Suppressor macrophage treated with lipopolysaccharide for 4 hours (primary cell): ENCODE results near the gene FBXL16.

ENCODE experiments used
- DNase-seq: peaks from one replicate; pipeline ENCODE4 v3.0.0-alpha.2; 2020

FBXL16 gene

DNA sequence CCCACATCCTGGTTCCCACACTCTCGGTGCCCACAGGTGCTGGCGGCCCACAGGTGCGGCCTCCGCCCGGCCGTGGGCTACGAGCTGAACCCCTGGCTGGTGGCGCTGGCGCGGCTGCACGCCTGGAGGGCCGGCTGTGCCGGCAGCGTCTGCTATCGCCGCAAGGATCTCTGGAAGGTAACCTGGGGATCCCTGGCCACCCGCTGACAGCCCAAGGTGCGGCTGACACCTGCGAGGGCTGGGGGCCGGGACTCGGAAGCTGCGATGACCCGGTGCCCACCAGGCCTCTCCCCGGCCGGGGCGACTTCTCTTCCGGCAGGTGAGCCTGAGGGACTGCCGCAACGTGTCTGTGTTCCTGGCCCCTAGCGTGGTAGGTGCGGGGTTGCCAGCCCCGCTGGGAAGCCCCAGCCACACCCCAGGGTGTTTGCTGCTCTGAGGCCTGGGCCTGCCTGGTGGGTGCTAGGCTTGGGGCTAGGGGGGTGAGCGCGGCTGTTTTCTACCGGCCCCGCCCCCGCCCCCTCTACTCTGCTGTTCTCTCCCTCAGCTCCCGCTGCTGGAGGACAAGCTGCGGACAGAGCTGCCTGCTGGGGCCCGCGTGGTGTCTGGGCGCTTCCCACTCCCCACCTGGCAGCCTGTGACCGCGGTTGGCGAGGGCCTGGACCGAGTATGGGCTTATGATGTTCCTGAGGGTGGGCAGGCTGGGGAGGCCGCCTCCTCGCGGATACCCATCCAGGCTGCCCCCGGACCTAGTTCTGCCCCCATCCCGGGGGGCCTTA lies 16.4 kb upstream of the FBXL16 start:
- no peak for DNase-seq

DNA sequence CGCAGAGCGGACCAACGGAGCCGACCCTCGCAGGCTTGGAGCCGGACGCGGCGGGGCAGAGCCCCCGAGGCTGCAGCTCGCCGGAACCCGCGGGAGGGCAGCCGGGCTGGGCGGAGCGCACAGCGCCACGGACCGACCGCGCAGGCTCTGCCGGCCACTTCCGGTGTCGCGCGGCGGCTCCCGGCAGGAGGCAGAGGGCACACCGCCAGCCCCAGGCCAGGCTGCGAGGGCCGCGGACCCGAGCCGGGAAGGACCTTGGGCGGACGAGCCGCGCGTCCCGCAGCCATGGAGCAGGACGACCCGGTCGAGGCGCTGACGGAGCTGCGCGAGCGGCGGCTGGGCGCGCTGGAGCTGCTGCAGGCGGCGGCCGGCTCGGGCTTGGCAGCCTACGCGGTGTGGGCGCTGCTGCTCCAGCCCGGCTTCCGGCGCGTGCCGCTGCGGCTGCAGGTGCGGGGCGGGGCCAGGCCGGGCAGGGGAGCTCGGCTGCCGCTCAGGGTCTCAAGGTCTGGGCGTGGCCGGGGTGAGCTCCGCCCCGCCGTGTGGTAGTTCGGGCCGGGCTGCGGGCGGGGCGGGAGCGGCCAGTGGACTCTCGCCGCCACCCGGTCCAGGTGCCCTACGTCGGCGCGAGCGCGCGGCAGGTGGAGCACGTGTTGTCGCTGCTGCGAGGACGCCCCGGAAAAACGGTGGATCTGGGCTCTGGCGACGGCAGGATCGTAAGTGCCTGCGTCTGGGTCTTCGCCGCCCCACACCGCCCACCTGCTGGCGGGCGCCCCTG lies 15.6 kb upstream of the FBXL16 start, which contains the start of gene ANTKMT:
Gene ANTKMT, plus strand, starts transcription at position 157 of the 775 bp plus-strand sequence. Its CDS starts 129 bp downstream, at position 286.
- peak; percentile 85 for DNase-seq

DNA sequence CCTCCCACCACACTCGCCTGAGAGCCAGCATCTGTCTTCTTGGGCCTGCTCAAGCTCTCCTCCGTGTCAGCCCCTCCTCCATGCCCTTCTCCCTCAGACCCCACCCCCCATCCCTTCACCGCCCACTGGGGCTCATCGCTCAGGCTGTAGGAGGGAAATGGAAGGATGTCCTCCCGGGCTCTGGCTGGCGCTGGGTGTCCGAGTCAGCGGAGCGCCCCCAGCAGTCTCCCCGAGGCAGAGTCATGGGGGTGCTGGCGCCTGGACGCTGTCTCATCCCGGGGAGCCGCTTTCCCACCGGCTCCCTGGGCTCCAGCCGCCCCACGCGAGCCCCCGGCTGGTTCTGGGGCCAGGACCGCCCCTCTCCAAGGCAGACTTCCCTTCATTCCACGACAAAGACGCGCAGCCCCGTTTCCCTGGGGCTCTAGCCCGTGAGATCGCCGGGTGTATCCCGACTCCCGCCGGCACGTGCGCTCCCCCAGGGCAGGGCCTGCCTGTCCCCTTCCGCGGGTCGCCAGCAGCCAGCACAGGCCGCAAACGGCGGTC lies 14.9 kb upstream of the FBXL16 start:
- DNase-seq = peak; percentile 25

DNA sequence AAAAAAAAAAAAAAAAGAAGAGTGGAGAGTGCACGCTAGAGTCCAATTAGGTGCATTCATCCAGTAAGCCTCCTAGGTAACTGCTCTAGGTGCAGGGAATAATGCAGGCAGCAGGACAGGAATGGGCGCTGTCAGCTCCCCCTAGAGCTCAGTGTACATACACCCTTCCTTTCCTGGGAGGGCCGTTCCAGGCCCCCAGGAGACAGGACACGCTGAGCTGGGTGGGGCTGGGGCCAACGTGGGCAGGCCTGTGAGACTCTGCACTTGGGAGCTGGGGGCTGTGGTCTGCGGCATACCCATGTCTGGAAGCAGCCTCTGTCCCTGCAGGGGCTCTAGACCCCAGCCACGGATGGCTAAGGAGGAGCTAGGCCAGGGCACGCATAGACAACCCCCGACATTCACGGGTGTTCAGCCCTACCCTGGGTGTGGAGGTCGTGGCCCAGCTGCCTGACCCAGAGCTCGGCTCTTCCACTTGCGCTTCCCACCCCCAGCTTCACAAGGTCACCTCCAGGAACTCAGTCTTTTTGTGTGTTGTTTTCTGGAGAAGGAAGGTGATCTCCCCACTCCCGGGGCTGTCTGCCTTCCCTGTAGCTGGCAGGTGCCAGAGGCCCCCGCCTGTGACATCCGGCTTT lies 14.3 kb upstream of the FBXL16 start:
- no peak for DNase-seq

DNA sequence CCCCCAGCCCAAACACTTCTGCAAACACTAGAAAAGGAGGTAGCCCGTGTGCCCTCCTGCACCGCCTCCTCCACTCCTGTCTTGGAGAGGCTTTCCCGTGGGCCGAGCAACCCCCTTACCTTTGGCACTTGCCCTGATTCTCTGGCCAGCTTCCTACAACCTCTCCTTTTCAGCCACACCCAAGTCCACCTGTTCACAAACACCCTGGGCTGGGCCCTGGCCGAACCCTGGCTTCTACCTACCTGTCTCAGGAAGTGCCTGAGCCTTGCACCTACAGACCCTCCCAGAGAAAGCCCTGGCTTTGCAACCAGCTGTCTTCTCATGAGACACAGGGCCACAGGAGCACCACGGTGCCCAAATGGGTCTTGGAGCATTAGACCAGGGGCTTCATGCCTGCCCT lies 13.3 kb upstream of the FBXL16 start:
- DNase-seq = no peak

DNA sequence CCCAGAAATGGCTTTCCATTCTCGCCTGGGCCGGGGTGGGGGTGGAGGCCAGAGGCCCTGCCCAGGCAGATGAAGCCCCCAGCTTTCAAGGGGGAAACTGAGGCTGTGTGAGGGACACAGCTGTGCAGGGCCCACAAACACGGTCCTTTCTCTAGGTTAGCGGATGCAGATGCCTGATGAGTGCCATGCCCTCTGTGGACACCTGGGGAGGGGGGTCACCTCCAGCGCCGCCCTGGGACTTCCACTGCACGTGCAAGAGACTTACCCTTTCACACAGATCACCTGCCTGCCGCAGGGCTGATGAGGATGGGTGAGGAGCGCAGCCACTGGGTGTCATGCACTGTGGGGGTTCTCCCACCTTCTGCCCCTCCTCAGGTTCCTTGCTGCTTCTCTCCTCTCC lies 12.8 kb upstream of the FBXL16 start:
- no peak for DNase-seq

DNA sequence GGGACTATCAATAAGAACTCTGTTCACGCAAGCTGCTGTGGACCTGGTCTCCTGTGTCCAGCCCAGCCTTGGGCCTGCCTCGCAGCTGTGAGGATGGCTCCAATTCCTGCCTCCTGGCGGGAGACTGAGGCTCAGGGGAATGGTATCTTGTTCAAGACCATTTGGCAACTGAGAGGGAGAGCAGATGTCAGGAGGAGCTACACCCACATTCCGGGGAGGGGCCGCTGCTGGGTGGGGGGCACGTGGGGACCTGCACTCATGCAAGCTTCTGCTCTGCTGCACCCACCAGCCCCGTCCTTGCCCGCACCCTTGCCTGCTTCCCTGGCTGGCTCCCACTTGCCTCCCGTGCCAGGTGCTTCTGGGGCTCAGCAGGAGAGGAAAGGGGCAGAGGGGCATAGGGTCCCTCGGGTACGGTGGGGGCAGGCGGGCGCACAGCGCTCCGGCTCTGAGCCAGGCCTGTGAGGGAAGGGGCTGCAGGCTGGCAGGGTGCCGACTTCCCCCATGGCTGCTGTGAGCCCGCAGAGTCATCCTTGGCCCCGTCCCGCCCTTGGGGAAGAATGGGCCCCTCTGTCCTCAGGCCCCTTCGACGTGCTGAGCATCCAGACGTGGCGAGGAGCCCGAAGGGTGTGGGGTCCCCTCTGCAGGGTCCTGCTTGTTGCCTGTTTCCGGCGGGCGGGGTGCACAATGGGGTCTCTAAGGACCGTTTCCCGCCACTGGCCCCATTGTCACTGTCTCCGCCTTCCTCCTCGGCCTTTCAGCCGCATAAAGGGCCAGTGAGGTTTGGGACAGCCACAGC lies 12.0 kb upstream of the FBXL16 start:
- no peak for DNase-seq

DNA sequence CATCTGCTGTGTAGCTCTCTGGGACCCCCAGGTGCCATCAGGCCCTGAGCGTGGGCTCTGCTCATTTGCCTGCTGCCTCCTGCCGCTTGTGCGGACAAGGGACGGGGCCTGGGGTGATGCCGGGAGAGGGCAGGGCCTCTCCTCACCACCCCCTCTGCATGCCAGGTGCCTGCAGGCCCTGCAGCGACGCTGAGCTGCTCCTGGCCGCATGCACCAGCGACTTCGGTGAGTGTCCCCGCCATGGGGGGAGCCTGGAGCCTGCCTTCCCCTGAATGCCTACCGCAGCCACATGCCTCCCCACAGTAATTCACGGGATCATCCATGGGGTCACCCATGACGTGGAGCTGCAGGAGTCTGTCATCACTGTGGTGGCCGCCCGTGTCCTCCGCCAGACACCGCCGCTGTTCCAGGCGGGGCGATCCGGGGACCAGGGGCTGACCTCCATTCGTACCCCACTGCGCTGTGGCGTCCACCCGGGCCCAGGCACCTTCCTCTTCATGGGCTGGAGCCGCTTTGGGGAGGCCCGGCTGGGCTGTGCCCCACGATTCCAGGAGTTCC lies 11.2 kb upstream of the FBXL16 start:
- DNase-seq = no peak

DNA sequence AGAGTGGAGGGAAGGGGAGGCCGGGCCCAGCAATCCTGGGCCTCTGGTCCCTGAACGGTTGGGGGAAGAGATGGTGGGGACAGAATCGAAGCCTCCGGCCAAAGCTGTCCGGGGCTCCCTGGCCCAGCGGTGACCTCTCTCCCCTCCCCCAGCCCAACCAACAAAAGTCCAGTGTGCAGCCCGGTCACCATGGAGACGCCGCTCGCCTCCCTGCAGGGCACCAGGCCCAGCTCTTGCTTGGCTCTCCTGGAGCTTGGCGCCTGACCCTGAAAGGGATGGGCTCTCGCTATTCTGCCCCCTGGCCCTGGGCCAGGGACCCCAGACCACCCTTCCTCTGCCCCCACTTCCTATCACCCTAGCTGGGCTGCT lies 10.6 kb upstream of the FBXL16 start:
- no peak for DNase-seq

DNA sequence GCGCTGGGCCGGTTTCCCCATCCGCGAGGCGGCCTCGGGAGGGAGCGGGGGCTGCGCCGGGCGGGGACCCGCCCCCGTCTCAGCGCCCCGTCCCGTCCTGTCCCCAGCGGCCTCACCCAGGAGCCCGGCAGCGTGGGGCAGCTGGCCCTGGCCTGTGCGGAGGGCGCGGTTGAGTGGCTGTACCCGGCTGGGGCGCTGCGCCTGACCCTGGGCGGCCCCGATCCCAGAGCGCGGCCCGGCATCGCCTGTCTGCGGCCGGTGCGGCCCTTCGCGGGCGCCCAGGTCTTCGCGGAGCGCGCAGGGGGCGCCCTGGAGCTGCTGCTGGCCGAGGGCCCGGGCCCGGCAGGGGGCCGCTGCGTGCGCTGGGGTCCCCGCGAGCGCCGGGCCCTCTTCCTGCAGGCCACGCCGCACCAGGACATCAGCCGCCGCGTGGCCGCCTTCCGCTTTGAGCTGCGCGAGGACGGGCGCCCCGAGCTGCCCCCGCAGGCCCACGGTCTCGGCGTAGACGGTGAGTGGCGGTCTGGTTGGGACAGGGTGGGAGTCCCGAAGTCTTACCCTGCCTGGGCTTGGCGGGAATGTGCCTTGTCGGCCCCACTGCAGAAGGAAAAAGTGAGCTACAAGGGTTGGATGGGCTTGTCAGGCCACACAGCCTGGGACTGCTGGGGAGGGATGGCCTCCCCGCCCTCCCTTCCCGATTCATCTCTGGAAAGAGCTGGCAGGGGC lies 10.0 kb upstream of the FBXL16 start:
- DNase-seq = peak; percentile 29

DNA sequence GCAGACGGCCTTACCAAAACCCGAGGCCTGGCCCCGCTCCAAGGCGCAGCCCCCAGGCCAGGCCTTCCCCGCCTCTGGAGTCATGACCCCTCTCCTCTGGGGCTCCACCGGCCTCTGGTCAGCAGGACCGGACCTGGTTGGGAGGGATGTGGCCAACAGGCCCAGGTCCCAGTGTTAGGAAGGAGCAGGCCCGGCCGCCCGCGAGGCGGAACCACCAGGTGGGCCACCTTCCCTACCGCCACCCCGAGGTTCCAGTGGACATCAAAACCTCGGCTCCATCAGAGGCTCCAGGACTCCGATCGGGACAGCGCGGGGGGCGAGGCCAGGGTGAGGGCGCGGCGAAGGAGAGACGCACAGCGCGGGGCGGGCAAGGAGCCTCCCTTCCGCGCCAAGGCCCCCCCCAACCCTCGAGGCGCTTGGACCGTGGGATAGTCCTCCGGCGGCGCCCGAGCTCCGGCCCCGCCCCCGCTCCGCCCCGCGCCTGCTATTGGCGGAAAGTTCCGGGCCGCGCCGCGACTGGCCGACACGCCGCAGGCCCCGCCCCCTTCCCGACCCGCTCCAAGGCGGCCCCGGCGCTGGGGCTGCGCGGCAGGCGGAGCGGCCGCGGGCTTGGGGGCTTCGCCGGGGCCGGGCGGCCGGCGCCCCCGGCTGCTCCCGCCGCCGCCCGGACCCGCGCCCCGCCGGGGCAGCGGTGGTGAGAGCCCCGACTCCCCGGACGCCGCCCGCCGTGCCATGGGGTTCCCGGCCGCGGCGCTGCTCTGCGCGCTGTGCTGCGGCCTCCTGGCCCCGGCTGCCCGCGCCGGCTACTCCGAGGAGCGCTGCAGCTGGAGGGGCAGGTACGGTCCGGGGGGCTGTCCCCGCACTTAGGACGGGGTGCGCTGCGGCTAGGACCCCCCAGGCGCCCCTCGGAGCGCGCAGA lies 9.2 kb upstream of the FBXL16 start, which contains the start of gene METRN:
Gene METRN, plus strand, starts transcription at position 561 of the 919 bp plus-strand sequence. Its CDS starts 172 bp downstream, at position 733.
- peak; percentile 92 for DNase-seq

DNA sequence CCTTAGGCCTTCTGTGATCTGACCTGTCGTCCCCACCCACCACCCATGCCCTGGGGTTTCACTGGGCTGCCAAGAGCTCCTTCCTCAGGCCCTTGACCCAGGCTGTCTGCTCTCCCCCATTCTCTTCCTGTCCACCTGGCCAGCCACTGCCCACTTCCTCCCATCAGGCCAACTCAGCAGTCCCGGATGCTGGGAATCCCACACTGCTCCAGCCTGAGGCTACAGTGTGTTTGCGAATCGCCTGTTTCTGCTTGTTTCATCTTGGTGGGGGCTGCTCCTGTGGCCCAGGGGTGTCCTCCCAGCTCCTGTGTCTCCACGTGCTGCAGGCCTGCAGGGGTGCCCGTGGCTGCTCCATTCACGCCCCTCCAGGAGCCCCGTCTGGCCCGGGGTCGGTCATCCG lies 8.5 kb upstream of the FBXL16 start:
- no peak for DNase-seq

DNA sequence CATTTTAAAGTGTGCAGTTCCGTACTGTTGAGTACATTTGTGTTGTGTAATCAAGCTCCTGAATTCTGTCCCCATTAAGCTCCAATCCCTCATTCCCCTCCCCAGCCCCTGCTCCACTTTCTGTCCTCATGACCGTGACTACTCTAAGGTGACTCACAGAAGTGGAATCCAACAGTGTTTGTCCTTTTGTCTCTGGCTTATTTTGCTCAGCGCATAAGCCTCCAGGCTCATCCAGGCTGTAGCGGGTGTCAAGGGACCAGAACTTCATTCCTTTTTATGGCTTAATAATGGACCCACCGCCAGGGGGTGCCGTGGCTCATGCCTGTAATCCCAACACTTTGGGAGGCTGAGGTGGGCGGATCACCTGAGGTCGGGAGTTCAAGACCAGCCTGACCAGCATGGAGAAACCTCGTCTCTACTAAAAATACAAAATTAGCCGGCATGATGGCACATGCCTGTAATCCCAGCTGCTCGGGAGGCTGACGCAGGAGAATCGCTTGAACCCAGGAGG lies 7.2 kb upstream of the FBXL16 start:
- peak; percentile 58 for DNase-seq

DNA sequence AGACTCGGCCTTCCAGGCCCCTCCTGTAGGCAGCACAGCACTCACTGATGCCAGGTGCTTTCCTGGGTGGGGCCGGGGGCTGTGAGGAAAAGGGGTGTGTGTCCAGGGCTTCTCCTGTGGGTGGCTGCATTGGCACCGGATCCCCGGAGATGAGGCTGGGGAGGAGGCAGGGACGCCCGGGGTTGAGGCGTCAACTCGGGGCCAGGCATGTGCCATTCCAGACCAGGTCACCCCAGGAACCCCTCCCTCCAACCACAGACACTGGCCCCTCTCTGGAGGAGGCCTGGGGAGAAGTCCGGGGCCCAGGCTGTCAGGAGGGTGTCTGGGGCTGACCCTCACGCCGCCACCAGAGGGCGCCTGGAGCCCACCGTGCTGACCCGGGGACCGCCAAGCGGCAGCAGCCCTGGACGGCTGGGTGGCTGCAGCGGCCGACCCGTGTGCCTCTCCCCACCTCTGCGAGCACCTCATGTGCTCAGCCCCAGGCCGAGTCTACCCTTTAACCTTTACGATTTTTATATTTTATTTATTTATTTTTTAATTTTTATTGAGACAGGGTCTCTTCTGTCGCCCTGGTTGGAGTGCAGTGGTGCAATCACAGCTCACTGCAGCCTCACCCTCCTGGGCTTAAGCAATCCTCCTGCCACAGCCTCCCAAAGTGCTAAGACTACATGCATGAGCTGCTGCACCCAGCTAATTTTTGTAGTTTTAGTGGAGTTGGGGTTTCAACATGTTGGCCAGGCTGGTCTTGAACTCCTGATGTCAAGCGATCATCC lies 6.1 kb upstream of the FBXL16 start:
- peak; percentile 86 for DNase-seq

DNA sequence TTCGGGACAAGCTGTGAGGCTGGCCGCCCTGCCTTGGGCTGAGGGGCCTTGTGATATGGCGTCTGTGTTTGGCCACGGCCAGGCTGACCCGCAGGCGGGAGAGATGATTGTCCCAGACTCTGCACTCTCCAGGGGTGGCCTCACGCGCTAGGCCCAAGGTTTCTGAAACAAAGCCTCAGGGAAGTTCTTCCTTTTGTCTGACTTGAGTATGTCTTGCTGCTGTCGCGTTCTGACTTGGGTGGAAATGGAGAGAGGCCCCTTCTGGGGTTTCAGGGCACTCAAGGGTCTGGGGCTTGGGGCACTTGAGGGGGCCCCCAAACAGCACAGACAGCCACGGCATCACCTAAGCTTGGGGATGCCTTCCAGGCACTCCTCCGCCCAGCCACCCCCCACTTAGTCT lies 5.5 kb upstream of the FBXL16 start:
- no peak for DNase-seq

DNA sequence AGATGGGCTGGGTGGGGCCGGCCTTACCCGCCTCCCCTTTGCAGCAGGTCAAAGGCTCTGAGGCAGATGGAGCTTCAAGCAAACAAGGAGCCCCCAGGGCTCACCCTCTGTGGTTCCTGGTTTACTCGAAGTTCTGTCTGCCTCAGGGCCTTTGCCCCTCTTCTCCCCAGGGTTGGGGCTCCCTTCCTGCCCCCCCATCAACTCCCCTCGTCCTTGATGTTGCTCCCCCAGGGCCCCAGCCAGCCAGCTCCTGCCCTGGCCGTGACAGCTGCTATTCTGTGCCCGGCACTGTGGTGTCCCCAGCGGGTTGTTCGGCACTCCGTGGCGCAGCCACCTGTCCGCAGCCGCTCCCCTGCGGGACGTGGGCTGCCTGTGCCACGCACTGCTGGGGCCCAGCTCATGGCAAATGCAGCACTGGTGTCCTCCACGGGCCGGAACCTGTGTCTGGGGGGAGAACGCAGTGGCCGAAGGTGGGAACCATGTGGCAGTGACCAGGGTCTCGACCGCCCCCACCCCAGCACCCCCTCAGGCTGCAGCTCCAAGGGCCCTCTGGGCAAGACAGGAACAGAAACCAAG lies 5.0 kb upstream of the FBXL16 start:
- DNase-seq = no peak

DNA sequence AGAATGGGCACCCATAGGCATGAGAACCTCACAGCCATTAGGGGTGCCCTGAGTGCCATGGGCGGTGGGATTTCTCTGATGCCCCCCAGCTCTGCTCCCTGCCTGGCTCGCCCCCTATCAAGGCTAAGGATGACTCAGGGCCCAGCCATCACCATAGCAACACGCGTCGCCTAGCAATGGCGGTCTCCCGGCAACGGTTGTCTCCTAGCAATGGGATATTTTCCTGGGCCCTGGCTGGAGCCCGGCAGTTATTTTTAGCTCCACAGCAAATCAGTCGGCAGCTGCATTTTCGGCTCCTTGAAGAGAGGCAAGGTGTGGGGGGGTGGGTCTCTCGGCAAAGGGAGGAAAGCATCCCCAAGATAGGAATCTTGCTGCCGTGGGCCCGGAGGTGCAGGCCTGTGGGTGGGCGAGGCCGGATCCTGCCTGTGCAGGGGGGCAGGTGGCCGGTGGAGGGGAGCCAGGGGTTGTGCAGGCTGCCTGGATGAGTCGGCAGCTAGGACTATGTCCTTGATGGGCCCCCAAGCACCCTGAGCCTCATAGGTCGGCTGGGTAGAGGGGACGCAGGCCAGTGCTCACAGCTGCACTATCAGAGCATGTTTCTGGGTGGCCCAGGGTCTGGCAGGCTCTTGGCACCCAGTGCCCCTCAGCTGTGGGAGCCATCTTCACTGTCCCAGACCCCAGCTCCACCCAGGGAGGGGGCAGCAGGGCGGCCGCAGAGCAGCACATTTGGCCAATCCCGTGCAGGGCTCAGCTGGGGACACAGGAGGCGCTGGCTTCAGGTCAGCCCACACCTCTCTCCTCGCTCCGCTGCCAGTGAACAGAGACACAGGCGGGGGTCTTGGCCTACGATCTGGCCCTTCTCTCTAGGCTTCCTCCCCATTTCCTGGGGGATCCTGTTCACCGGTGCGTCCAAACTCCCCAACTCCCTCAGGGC lies 4.2 kb upstream of the FBXL16 start:
- no peak for DNase-seq

DNA sequence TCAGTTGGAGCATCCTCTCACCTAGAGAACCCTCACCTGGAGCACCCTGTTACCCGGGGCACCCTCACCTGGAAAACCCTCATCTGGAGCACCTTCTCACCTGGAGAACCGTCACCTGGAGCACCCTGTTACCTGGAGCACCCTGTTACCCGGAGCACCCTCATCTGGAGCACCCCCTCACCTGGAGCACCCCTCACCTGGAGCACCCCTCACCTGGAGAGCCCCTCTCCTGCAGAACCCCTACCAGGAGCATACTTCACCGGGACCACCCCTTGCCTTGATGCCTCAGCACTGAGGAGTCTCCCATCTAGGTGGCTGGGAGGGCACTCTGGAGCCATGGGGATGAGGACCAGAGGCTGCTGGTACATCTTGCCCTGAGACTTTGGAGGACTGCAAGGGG lies 3.4 kb upstream of the FBXL16 start:
- DNase-seq = no peak
